ENCODE measurements around the gene SHISAL1.

GRCh38 chr22:44286646-44287045, 26.1 kb downstream of the SHISAL1 start:
- TF ChIP-seq CTCF (IDR thresholded peaks at IDR 0.05) (no peak), EP300 (IDR thresholded peaks at IDR 0.05) (no peak)

Measured in ovary (tissue), 3 donors.